ENCODE results near the gene CHAD.
"Not testable (repeated sequence)": the region's sequence is repeated elsewhere in the genome, so short reads cannot be mapped to it uniquely, and the experiment has no call there.

The CHAD gene

DNA sequence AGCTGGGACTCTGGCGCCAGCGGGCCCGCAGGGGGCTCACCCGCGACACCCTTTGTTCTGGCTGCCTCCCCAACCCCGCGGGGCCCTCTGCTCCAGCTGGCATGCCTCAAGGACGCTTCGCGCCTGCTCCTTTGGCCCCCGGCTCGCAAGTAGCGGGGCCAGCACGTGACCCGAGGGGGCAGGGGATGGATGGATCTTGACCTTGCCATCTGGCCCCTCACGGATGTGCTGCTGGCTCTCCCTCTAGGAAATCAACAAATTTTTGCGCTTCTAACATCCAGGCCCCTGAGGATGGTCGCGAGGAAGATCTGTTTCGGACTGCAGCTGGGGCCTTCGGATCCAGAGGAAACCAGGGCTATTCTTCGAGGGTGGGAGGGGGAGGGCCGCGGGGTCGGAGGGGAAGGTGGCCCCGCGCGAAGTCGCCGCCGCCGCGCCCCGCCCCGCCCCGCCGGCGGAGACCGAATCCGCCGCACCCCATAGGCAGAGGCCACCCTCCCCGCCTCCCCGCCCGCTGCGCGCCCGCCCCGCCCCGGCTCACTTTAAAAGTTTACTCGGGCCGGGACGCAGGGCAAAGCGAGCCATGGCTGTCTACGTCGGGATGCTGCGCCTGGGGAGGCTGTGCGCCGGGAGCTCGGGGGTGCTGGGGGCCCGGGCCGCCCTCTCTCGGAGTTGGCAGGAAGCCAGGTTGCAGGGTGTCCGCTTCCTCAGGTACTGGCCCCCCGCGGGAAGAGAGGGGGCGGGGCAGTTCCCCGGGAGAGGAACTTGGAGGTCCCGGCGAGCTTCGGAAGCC lies 42.8 kb downstream of the CHAD start, which contains the start of gene ACSF2:
TSS of gene ACSF2 (plus strand) at position 537 of the 790 bp plus-strand sequence. CDS start at position 581, 44 bp downstream.
- peak; percentile 57 for DNase-seq

DNA sequence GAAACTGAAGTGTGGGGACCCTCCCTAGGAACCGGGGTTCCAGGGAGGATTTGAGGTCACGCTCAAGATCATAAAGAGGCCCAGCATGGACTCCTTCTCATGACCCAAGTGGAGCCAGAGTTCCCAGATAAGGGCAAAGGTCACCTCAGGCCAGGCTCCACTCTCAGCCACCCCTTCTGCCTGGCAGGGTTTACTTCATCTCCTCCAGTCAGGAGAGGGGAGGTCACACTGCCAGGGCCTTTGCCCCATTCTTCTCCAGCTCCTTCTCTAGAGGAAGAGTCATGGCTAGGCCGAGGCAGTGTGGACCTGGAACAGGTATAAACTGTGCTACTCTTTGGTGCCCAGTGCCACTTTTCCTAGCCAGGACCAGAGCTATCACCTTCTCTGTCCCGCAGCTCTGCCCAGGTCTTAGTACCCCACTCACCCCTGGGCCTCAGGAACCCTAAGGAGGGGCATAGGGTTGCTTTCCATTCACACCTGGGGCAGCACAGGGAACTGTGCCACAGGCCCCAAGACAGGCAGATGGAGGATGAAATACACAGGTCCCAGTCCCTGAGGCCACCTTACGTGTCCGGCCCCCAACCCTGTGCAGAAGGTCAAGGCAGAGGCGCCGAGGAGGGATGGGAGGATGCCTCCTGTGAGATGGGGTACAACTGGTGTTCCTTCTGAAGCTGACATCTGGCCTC lies 43.5 kb downstream of the CHAD start:
- no peak for DNase-seq

DNA sequence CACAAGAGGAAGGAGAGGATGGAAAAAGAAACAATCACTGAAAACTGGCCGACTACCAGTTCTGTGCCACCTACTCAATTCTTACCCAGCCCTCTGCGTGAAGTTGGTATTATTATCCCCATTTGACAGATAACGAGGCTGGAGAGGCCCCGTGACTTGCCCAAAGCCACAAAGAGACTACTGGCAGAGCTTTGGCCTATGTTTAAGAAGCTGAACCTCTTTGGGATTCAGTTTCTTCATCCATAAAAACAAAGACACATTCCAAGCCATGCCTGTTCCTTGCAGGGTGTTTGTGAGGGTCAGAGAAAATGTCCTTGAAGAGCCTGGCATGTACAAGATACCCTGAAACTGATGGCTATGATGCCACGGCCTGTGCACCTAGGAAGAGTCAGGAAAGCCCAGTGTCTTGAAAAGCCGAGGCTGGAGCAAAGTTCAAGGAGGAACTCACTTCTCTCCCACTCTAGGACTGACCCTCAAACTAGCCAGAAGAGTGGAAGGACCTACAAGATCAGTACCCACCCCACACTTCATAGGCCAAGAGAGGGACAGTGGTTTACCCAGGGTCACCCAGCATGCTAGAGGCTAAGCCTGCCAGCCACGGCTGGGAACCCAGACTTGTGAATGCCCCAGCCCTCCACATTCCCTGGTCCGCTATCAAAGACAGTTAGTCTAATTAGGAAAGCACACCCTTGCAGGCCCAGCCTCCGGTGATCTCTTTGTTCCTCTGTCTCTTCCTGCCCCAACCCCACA lies 44.3 kb downstream of the CHAD start:
- DNase-seq = no peak

DNA sequence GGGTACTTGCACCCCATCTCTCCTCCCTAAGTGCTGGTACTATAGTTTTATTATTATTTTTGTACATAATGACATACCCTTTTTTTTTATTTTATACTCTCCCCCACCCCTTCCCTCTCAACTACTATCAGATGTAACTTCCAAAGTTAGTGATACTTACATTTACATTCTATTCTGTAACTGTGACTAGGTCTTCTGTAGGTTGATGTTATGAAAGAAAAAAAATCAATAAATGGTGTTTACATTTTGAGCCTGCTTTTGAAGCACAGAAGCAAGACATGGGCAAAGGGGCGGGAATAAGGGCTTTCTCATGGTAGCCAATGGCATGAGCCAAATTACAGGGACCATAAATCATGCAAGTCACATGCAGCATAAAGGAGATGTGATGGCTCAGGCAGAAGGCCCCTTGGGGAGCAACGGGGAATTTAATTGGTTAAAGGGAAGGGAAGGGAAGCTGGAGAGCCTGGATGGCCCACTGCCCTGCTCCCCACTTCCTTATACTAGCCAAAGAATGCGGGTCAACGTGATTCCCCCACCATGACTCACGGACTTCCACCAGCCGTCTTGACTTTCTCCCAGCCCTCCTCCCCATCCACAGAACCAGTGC lies 45.0 kb downstream of the CHAD start:
- DNase-seq = peak; percentile 99

DNA sequence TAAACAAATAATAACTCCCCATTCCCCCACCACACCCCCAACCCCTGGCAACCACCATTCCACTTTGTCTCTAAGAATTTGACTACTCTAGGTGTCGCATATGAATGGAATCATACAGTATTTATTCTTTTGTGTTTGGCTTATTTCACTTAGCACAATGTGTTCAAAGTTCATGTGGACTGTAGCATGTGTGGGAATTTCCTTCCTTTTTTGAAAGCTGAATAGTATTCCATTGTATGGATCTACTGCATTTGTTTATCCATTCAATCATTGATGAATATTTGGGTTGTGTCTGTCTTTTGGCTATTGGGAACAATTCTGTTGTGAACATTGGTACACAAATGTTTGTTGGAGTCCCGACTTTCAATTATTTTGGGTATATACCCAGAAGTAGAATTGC lies 45.9 kb downstream of the CHAD start:
- no peak for DNase-seq

DNA sequence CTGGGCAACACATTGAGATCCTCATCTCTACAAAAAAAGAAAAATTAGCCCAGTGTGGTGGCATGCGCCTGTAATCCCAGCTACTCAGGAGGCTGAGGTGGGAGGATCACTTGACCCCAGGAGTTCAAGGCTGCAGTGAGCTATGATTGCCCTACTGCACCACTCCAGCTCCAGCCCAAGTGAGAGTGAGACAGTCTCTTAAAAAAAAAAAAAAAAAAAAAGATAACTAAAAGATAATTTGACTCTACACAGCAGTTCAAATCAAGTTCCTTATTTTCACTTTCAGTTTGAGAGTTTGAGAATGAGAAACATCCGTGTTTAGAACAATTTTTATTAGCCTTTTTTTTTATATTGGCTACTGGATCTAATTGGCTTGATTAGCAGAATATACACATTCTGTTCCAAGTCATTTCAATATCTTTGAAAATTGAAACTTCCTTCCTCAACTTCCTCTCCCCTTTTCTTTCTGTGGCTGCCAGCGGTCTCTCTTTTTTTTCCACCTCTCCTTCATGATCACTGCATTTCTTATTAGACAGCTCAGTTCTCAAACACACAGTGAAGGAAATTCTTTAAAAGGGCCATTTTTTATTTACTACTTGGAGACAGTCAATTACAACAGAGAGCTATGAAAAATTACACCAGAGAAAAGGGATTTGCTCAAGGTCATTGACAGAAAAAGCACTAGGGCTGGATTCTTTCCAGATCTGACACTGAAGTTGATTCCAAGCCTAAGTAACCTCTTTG lies 47.2 kb downstream of the CHAD start:
- DNase-seq = peak; percentile 54

DNA sequence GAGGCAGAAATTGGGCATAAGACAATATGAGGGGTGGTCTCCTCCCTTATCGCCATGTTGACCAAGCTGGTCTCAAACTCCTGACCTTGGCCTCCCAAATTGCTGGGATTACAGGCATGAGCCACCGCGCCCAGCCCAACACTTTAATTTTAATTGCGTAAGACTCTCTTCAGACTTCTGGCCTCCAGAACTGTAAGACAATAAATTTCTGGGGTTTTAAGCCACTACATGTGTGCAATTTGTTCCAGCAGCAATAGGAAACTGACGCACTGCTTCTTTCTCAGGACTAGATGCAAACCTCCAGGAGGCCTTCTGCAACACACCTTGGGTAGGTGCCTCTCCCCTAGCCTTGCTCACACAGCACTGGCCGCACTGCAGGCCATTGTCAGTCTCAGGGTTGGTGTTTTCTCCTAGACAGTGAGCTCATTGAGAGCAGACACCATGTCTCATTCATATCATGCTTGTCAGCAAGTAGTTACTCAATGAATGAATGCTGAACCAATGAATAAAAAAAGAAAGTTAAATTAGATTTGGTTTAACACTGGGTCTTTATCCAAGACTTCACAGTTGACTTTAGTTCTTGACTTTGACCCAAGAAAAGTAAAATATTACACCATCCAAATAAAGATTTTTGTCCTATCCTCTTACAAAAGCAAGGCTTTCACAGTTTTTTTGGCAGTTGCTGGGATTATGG lies 48.1 kb downstream of the CHAD start:
- DNase-seq = peak; percentile 42

DNA sequence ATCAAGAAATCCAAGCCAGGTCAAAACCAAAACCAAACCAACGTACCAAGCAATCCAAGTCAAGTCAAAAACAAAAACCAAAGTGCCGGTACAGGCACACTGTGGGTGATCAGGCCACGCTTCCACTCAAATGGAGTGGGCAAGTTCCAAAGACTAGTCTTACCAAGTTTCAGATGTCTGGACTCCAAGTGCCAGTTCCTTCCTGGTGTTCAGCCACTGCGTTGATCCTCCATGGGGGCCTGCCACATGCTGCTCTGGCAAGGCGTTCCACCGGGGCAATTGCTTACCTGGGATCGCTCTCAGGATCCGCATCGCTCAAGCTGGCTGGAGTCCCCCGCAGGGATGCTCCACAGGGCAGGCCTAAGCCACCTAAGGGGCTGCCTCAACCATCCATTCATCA lies 49.1 kb downstream of the CHAD start:
- DNase-seq = not testable (repeated sequence)

DNA sequence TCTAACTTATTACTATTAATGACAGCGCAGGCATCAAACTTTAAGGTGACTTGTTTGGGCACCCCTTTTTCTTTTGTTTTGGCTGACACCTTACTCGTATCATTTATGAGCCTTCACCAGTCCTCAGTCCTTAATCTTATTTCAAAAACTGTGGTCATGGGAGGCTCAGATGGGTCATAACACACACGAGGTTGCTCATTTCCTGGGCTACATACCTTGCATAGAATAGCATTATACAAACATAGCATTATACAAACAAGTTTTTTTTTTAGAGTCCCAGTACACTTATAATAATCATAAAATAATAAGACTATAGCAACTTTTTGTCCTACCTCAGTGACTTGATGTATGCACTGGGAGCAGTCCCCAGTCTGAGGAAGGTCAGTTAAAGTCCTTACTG lies 53.9 kb downstream of the CHAD start:
- DNase-seq = no peak
